Fibroblast of pulmonary artery (primary cell): ENCODE data around the gene VPS13D.

Experiments used
- DNase-seq: peaks from one replicate; pipeline ENCODE4 v3.0.0-alpha.2; 2010; ENCODE audit warnings: low read depth
- H3K4me3 ChIP-seq: replicated peaks from 2 replicates; pipeline ENCODE4 v1.5.1; 2011; ENCODE audit warnings: low read depth, mild to moderate bottlenecking, control low read depth, low read length, moderate library complexity
- TF ChIP-seq, protein P1 (sequence below): IDR thresholded peaks from 2 replicates; pipeline ENCODE4 v1.5.1; 2011; ENCODE audit warnings: mild to moderate bottlenecking, control low read depth, low read length, inconsistent platforms; ENCODE audit errors: missing control alignments

VPS13D gene

DNA sequence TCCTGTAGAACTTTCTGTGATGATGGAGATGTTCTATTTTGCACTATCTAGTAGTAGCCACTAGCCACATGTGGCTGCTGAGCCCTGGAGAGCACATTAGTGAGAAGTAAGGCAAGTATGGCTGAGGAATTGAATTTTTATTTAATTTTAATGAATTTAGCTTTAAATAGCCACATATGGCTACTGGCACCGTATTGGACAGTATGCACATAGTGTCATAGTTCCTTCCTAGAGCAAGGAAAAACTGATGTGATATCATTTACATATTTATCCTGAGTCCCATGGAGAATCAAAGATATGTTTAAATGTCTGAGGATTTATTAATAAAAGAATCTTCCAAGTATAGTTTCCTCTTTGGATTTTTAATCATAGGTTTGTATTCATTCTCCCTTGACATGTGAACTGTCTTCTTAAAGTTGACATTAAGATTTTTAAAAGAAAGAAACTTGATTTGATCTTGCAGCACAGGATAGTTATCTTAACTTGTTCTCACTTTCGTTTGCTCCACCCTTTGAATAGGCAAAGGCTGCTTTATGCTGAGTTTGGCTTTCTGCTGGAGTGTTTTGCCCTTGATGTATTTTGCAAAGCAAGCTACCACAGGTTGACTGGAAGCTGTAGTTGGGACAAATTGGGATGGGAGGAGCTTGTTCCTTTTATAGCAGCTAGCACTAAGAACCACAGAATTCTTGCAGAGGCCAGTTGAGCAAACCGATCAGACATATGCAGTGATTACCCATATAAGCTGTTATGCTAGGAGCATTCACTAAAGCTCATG, 129.7 kb downstream of the VPS13D start:
- TF ChIP-seq, protein P1, sequence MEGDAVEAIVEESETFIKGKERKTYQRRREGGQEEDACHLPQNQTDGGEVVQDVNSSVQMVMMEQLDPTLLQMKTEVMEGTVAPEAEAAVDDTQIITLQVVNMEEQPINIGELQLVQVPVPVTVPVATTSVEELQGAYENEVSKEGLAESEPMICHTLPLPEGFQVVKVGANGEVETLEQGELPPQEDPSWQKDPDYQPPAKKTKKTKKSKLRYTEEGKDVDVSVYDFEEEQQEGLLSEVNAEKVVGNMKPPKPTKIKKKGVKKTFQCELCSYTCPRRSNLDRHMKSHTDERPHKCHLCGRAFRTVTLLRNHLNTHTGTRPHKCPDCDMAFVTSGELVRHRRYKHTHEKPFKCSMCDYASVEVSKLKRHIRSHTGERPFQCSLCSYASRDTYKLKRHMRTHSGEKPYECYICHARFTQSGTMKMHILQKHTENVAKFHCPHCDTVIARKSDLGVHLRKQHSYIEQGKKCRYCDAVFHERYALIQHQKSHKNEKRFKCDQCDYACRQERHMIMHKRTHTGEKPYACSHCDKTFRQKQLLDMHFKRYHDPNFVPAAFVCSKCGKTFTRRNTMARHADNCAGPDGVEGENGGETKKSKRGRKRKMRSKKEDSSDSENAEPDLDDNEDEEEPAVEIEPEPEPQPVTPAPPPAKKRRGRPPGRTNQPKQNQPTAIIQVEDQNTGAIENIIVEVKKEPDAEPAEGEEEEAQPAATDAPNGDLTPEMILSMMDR = no peak
- DNase-seq = no peak
- H3K4me3 ChIP-seq = no peak overlapping the region

DNA sequence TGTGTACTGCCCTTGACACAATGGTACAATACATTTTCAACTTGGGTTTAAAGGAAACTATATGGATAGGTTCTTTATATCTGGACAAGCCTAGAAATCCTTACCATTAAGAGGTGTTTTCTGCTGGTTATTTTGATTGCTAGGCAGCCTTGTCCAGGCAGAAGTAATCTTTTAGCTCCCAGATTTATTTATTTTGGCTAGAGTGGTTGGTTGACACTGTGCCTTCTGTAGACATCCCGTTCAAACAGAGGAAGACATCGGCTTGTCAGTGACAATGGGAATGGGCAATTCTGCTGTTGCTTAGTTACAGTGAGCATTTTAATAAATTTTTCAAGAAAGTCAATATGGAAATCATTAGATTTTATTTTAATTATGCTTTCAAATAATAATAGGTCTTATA, 138.8 kb downstream of the VPS13D start:
- no peak for DNase-seq
- TF ChIP-seq, protein P1 = no peak
- H3K4me3 ChIP-seq = no peak overlapping the region

DNA sequence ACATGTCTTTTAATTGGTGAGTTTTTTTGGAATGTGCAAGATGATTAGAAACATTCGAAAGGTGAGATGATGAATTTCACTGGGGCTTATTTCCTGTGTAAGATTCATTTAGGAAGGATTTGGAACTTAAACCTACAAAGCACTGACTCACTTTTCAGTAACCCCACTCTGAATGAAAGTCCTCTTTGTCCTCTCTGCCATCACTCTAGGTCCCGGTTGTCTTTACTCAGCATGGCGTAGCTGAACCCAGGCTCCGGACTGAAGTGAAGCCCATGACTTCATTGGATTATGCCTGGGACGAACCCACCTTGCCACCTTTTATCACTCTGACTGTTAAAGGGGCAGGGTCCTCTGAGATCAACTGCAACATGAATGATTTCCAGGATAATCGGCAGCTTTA, 139.4 kb downstream of the VPS13D start:
- DNase-seq = no peak
- no peak overlapping the region for H3K4me3 ChIP-seq
- TF ChIP-seq, protein P1 = no peak

DNA sequence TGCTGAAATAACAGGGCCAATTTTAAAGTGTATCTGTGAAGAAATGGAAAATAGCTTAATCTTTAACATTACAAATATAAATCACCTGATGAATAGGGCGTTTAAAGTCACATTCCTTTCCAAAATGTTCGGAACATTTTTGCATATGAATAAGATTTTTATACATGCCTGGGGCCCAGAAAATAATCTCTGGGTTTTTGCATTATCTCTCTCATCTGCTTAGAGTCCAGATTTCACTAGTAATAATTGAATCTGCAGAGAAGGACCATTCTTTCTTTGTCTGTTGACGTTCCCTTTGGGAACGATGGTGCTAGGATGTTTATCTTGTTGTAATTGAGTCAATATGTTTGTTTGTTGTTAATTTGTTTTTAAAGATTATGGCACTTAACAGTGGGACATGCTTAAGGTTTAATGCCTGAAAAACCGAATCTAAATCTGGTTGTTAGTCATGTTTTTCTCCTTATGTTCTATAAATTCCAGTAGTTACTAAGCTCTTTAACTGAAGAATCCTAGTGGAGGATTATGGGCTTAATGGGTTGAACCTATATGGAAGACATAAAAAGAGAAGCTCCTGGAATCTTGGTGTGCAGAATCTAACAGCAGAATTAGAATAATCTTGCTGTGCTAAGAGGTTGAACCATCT, 140.6 kb downstream of the VPS13D start:
- TF ChIP-seq, protein P1 = no peak
- H3K4me3 ChIP-seq = no peak overlapping the region
- DNase-seq = no peak

DNA sequence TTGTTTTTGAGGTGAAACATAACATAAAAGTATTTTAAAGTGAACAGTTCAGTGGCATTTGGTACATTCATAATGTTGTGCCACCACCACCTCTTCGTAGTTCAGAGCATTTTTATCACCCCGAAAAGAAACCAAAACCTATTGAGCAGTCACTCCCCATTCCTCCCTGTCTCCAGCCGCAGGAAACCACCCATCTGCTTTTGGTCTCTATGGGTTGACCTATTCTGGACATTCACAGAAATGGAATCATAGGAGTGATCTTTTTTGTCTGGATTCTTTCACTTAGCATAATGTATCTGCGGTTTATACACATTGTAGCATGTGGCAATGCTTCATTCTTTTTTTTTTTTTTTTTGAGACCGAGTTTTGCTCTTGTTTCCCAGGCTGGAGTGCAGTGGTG, 141.2 kb downstream of the VPS13D start:
- H3K4me3 ChIP-seq = no peak overlapping the region
- no peak for DNase-seq
- TF ChIP-seq, protein P1 = no peak

DNA sequence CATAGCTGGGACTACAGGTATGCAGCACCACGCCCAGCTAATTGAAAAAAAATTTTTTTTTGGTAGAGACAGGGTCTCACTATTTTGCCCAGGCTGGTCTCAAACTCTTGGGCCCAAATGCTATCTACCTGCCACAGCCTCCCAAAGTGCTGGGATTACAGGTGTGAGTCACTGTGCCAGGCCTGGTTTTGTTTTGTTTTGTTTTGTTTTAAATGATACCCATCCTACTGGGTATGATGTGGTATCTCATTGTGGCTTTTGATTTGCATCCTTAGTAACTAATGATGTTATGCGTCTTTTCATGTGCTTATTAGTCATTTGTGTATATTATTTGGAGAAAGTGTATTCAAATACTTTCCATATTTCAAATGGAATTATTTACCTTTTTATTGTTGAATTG, 142.3 kb downstream of the VPS13D start:
- DNase-seq = no peak
- TF ChIP-seq, protein P1 = no peak
- H3K4me3 ChIP-seq = no peak overlapping the region
